ENCODE results near the gene SKAP2.

DNA sequence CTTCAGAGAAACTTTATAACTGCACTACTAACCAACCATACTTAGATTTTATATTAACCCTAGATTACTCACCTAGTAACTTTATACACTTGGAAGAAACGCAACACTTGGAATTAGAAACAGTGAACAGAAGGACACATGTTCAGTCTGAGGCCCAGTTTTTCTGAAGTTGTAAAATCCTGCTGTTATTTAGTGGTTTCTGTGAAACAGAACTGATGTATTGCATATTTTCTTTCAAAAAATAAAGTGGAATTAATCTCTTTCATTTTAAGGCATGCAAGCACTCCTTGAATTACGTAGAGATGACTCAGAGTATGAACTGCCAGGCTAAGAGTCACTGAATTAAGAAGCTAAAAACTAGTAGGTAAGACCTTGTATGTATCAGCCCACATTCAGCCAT is 215.8 kb downstream of the SKAP2 start:
- TF ChIP-seq EZH2 (IDR thresholded peaks at IDR 0.05; ENCODE audit: low read length, unreplicated experiment) (no peak), EZH2phosphoT487 (IDR thresholded peaks at IDR 0.05; ENCODE audit: borderline replicate concordance, low read length) (no peak)
- TF ChIP-seq, protein P1, sequence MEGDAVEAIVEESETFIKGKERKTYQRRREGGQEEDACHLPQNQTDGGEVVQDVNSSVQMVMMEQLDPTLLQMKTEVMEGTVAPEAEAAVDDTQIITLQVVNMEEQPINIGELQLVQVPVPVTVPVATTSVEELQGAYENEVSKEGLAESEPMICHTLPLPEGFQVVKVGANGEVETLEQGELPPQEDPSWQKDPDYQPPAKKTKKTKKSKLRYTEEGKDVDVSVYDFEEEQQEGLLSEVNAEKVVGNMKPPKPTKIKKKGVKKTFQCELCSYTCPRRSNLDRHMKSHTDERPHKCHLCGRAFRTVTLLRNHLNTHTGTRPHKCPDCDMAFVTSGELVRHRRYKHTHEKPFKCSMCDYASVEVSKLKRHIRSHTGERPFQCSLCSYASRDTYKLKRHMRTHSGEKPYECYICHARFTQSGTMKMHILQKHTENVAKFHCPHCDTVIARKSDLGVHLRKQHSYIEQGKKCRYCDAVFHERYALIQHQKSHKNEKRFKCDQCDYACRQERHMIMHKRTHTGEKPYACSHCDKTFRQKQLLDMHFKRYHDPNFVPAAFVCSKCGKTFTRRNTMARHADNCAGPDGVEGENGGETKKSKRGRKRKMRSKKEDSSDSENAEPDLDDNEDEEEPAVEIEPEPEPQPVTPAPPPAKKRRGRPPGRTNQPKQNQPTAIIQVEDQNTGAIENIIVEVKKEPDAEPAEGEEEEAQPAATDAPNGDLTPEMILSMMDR (conservative IDR thresholded peaks at IDR 0.05; ENCODE audit: low read depth, low read length), result no peak
